IMR-90 (cell line): ENCODE data around the gene NFE2L1. TPM values are rescaled to one million over a fixed set of nuclear protein-coding genes. Genes with fewer than 3 reads are reported as not detected.

Experiments
- ATAC-seq: fragments of 200-7000 bp; cut with Tn5 transposase; 2 replicates; pipeline ENCODE4 v1.9.1; 2020; ENCODE audit warnings: low read depth, mild to moderate bottlenecking, moderate library complexity
- BruUV-seq: library from RNA; stranded (reverse); fragments of 400-500 nt; replicated peaks from 2 replicates; lab custom pipeline; 2021; lab: Mats Ljungman, UMichigan
- CTCF ChIA-PET: fragments of 300-600 bp; formaldehyde crosslinking; extraction: SDS; loops from one replicate; lab custom pipeline; 2021; ENCODE audit warnings: antibody characterized with exemption; lab: Yijun Ruan, JAX
- POLR2A ChIA-PET: fragments of 300-600 bp; sonication (Branson Sonifier 250); formaldehyde crosslinking; loops from one replicate; lab custom pipeline; 2022; ENCODE audit warnings: antibody characterized with exemption; ENCODE audit not compliant: unreplicated experiment; lab: Charles Lee
- DNase-seq: peaks from one replicate; pipeline ENCODE4 v3.0.0; 2013
- H2AFZ ChIP-seq: replicated peaks from 2 replicates; pipeline ENCODE3; 2013; ENCODE audit warnings: low read length, mild to moderate bottlenecking; ENCODE audit not compliant: poor library complexity
- H2AK5ac ChIP-seq: 2 replicates; pipeline ENCODE4 v1.6.1; 2013; ENCODE audit warnings: low read depth, low read length, inconsistent platforms
- H2AK9ac ChIP-seq: replicated peaks from 2 replicates; pipeline ENCODE3; 2013; ENCODE audit warnings: mild to moderate bottlenecking, low read depth, low read length, moderate library complexity; ENCODE audit not compliant: poor library complexity
- H2BK120ac ChIP-seq: 2 replicates; pipeline ENCODE4 v1.6.1; 2013; ENCODE audit warnings: low read depth, low read length, inconsistent platforms
- H2BK15ac ChIP-seq: 3 replicates; pipeline ENCODE4 v1.6.1; 2013; ENCODE audit warnings: low read depth, low read length, inconsistent platforms
- H2BK20ac ChIP-seq: 2 replicates; pipeline ENCODE4 v1.6.1; 2013; ENCODE audit warnings: low read depth, mild to moderate bottlenecking, inconsistent platforms, low read length, moderate library complexity
- H2BK5ac ChIP-seq: 2 replicates; pipeline ENCODE4 v1.6.1; 2013; ENCODE audit warnings: mild to moderate bottlenecking, low read depth, low read length, inconsistent platforms; ENCODE audit not compliant: poor library complexity, severe bottlenecking
- H3K14ac ChIP-seq: replicated peaks from 2 replicates; pipeline ENCODE4 v1.6.1; 2013; ENCODE audit warnings: low read depth, low read length, inconsistent platforms
- H3K18ac ChIP-seq: 2 replicates; pipeline ENCODE4 v1.6.1; 2013; ENCODE audit warnings: low read depth, low read length, control low read depth
- H3K23ac ChIP-seq: 2 replicates; pipeline ENCODE4 v1.6.1; 2013; ENCODE audit warnings: low read depth, low read length, inconsistent platforms
- H3K27ac ChIP-seq: 2 replicates; pipeline ENCODE4 v1.5.1; 2013; ENCODE audit warnings: mild to moderate bottlenecking, control low read depth, low read length; ENCODE audit not compliant: insufficient read depth
- H3K27me3 ChIP-seq: 2 replicates; pipeline ENCODE4 v1.6.1; 2013; ENCODE audit warnings: low read length; ENCODE audit not compliant: control insufficient read depth, insufficient read depth
- H3K36me3 ChIP-seq: 2 replicates; pipeline ENCODE4 v1.6.1; 2013; ENCODE audit warnings: low read length, mixed read lengths; ENCODE audit not compliant: control insufficient read depth, insufficient read depth
- H3K4ac ChIP-seq: 2 replicates; pipeline ENCODE4 v1.6.1; 2013; ENCODE audit warnings: low read depth, low read length, inconsistent platforms
- H3K4me1 ChIP-seq: 2 replicates; pipeline ENCODE4 v1.6.1; 2013; ENCODE audit warnings: low read length, mixed read lengths; ENCODE audit not compliant: control insufficient read depth, insufficient read depth
- H3K4me2 ChIP-seq: 2 replicates; pipeline ENCODE4 v1.6.1; 2013; ENCODE audit warnings: low read depth, mild to moderate bottlenecking, control low read depth, low read length, moderate library complexity
- H3K4me3 ChIP-seq: 2 replicates; pipeline ENCODE4 v1.5.1; 2013; ENCODE audit warnings: low read depth, mild to moderate bottlenecking, control low read depth, low read length, moderate library complexity; ENCODE audit not compliant: insufficient read depth
- H3K56ac ChIP-seq: 2 replicates; pipeline ENCODE4 v1.6.1; 2013; ENCODE audit warnings: low read length, inconsistent platforms; ENCODE audit not compliant: insufficient read depth; ENCODE audit errors: extremely low read depth
- H3K79me1 ChIP-seq, 2 experiments: 2 replicates each; pipeline ENCODE4 v1.6.1; 2013; ENCODE audit warnings: low read length in 2 of 2, inconsistent platforms in 1 of 2, low read depth in 1 of 2
- H3K9ac ChIP-seq: 2 replicates; pipeline ENCODE4 v1.6.1; 2013; ENCODE audit warnings: low read depth, low read length, control low read depth
- H3K9me1 ChIP-seq: 2 replicates; pipeline ENCODE4 v1.6.1; 2013; ENCODE audit warnings: low read length, inconsistent platforms; ENCODE audit not compliant: insufficient read depth
- H3K9me3 ChIP-seq: 2 replicates; pipeline ENCODE4 v1.6.1; 2013; ENCODE audit warnings: low read length; ENCODE audit not compliant: control insufficient read depth, insufficient read depth
- H4K20me1 ChIP-seq: 2 replicates; pipeline ENCODE4 v1.6.1; 2013; ENCODE audit warnings: low read length, inconsistent platforms; ENCODE audit not compliant: insufficient read depth
- H4K5ac ChIP-seq: 2 replicates; pipeline ENCODE4 v1.6.1; 2013; ENCODE audit warnings: mild to moderate bottlenecking, low read depth, low read length, control low read depth
- H4K8ac ChIP-seq, 2 experiments: 2 replicates each; pipeline ENCODE4 v1.6.1; 2013; ENCODE audit warnings: low read depth in 2 of 2, low read length in 2 of 2, control low read depth in 1 of 2, inconsistent platforms in 1 of 2
- H4K91ac ChIP-seq: 2 replicates; pipeline ENCODE4 v1.6.1; 2013; ENCODE audit warnings: low read depth, low read length, inconsistent platforms; ENCODE audit not compliant: insufficient read depth
- CHD1 ChIP-seq: IDR thresholded peaks from 2 replicates; pipeline ENCODE4 v1.6.1; 2012; ENCODE audit warnings: low read depth, low read length, improper control_type of control experiment
- ELK1 ChIP-seq: fragments of 150-350 bp; IDR thresholded peaks from 2 replicates; pipeline ENCODE4 v1.6.1; 2016; ENCODE audit warnings: low read depth, mild to moderate bottlenecking, low read length, moderate library complexity, borderline replicate concordance
- POLR2A ChIP-seq: IDR thresholded peaks from 2 replicates; pipeline ENCODE4 v1.6.1; 2012; ENCODE audit warnings: mild to moderate bottlenecking, low read depth, low read length
- RCOR1 ChIP-seq: IDR thresholded peaks from 2 replicates; pipeline ENCODE4 v1.6.1; 2012; ENCODE audit warnings: mild to moderate bottlenecking, low read length, improper control_type of control experiment; ENCODE audit not compliant: insufficient replicate concordance
- WGBS, 2 experiments: methylation state at CpG; one replicate each; pipeline versions ENCODE4 v1.1.5 to v1.1.7; 2013; ENCODE audit warnings: missing lambda C conversion rate in 2 of 2; ENCODE audit not compliant: insufficient read length in 1 of 2; ENCODE audit errors: extremely low coverage in 2 of 2; 5-methylcytosine and 5-hydroxymethylcytosine counted together
- dilution Hi-C: fragments of 300-500 bp; cut with HindIII; formaldehyde crosslinking; loops from one replicate; pipeline ENCODE4 v1.14.3; 2018; ENCODE audit warnings: low sequenced_read_pairs; ENCODE audit not compliant: unreplicated experiment
- in situ Hi-C: fragments of 300-500 bp; cut with MboI; formaldehyde crosslinking; loops from 3 replicates; pipeline ENCODE4 v1.14.3; 2019; ENCODE audit warnings: low sequenced_read_pairs, inconsistent platforms, mixed read lengths
- intact Hi-C: fragments of 100-400 bp; cut with micrococcal nuclease; formaldehyde crosslinking; loops from 2 replicates; pipeline ENCODE4 v1.10.0; 2022
- polyA plus RNA-seq, 3 experiments: library from polyadenylated mRNA; depleted of rRNA; stranded (reverse); fragments of >200 nt; gene quantifications; 2 replicates each; pipeline ENCODE4 v1.2.3, GENCODE V29; 2012; ENCODE audit warnings: low replicate concordance in 1 of 3
- total RNA-seq: library from RNA; depleted of rRNA; stranded (reverse); fragments of >200 nt; gene quantifications from 2 replicates; pipeline ENCODE4 v1.2.3, GENCODE V29; 2012

Gene NFE2L1
- total and polyA plus RNA-seq, 2 of the 4 experiments (the other 2 are of a cell fraction) = 42.8 to 122 TPM

- Histone ChIP-seq H3K18ac (no peak overlapping the region), H3K9me1 (peaks cover 8% of the 10 kb centered on the region), H3K27me3 (no peaks in the 10 kb centered on the region), H3K9ac (no peak overlapping the region), H3K4me2 (no peak overlapping the region), H3K4me1 (peaks cover 2% of the 10 kb centered on the region; the same call in 1 of the 2 replicates), H3K27ac (no peak overlapping the region), H2BK20ac (no peak overlapping the region), H3K79me1 (peaks cover 18 to 80% of the 10 kb centered on the region in 2 experiments; a peak in 3 of 4 replicates), H3K4ac (no peak overlapping the region), H2BK15ac (no peak overlapping the region), H2BK5ac (no peak overlapping the region), H3K36me3 (peaks cover 57% of the 10 kb centered on the region), H3K56ac (no peak overlapping the region), H2AK9ac (no peak overlapping the region), H2AK5ac (no peak overlapping the region), H2BK120ac (no peak overlapping the region), H4K20me1 (peaks cover 5% of the 10 kb centered on the region), H4K8ac (no peak overlapping the region), H2AFZ (no peak overlapping the region), H3K4me3 (no peak overlapping the region), H4K91ac (no peak overlapping the region), H3K9me3 (no peaks in the 10 kb centered on the region), H3K23ac (no peak overlapping the region), H3K14ac (no peak overlapping the region), H4K5ac (no peak overlapping the region)
- BruUV-seq = no TSS peak
- ATAC-seq = no peak
- intact Hi-C loops = no loop called here
- no peak for TF ChIP-seq CHD1
- TF ChIP-seq POLR2A = no peak
- no peak for TF ChIP-seq ELK1
- TF ChIP-seq RCOR1 = no peak
- WGBS, 2 experiments = 90% methylated on average over 2 of the region's 7 CpGs; no CpG with 5 or more reads in 1 of the 2 experiments
- no peak for DNase-seq
- in situ Hi-C loops = no loop called here
- POLR2A ChIA-PET = interaction anchor here (0.7 kb wide), 1 partner anchor 27 kb away, joined by 6 read pairs; no protein-coding TSS in a partner anchor
- CTCF ChIA-PET = no interaction called here
- dilution Hi-C loops = no loop called here
These were observed 14.1 kb downstream of the NFE2L1 start for GRCh38 chr17:48062273-48062672.
